ENCODE results near the gene RFX8.

RFX8 gene

DNA sequence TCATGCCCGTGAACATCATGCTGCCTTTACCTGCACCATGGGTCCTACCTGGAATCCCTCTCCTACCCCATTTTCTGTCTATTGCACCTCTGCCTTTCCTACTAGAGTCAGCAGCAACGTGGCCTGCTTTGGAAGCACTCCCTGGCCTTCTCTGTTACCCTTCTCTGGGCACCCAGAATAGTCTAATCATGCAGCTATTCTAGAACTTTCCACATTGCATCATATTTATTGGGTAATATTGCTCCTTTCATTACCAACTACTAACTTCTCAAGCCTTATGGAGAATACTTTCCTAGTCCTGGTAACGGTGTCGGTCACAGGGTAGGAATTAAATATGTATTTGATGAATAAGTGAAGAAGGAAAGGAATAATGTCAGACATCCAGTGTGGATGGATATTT is 54.3 kb downstream of the RFX8 start:
- no peaks in the 10 kb centered on the region for H3K36me3 ChIP-seq (ENCODE audit: control insufficient read depth, low read length)
- no peak overlapping the region for H3K4me2 ChIP-seq (ENCODE audit: low read length)
- H3K27me3 ChIP-seq (ENCODE audit: control insufficient read depth, low read length), result peaks cover 2% of the 10 kb centered on the region; the same call in 1 of the 2 replicates
- no peaks in the 10 kb centered on the region for H3F3A ChIP-seq (ENCODE audit: control insufficient read depth, insufficient read depth)
- no peak for TF ChIP-seq EZH2phosphoT487 (IDR thresholded peaks at IDR 0.05; ENCODE audit: borderline replicate concordance, low read length)
- TF ChIP-seq, protein P1, sequence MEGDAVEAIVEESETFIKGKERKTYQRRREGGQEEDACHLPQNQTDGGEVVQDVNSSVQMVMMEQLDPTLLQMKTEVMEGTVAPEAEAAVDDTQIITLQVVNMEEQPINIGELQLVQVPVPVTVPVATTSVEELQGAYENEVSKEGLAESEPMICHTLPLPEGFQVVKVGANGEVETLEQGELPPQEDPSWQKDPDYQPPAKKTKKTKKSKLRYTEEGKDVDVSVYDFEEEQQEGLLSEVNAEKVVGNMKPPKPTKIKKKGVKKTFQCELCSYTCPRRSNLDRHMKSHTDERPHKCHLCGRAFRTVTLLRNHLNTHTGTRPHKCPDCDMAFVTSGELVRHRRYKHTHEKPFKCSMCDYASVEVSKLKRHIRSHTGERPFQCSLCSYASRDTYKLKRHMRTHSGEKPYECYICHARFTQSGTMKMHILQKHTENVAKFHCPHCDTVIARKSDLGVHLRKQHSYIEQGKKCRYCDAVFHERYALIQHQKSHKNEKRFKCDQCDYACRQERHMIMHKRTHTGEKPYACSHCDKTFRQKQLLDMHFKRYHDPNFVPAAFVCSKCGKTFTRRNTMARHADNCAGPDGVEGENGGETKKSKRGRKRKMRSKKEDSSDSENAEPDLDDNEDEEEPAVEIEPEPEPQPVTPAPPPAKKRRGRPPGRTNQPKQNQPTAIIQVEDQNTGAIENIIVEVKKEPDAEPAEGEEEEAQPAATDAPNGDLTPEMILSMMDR (IDR thresholded peaks at IDR 0.05; ENCODE audit: low read depth, low read length, poor library complexity, severe bottlenecking), result no peak
- no peaks in the 10 kb centered on the region for H4K20me1 ChIP-seq (ENCODE audit: control insufficient read depth, insufficient read depth, low read depth, low read length)
- no peak overlapping the region for H3K27ac ChIP-seq (ENCODE audit: low read depth, low read length)
- H3K9me2 ChIP-seq (replicated peaks; ENCODE audit: control insufficient read depth, low read length), result no peaks in the 10 kb centered on the region
- H3K9me3 ChIP-seq (ENCODE audit: control insufficient read depth, insufficient read depth, low read length), result no peaks in the 10 kb centered on the region
- no peaks in the 10 kb centered on the region for H3K4me1 ChIP-seq (ENCODE audit: control insufficient read depth, low read length)
- no peak overlapping the region for H3K4me3 ChIP-seq (ENCODE audit: low read length)
- no peaks in the 10 kb centered on the region for H3K79me2 ChIP-seq (ENCODE audit: control insufficient read depth, low read length)

DNA sequence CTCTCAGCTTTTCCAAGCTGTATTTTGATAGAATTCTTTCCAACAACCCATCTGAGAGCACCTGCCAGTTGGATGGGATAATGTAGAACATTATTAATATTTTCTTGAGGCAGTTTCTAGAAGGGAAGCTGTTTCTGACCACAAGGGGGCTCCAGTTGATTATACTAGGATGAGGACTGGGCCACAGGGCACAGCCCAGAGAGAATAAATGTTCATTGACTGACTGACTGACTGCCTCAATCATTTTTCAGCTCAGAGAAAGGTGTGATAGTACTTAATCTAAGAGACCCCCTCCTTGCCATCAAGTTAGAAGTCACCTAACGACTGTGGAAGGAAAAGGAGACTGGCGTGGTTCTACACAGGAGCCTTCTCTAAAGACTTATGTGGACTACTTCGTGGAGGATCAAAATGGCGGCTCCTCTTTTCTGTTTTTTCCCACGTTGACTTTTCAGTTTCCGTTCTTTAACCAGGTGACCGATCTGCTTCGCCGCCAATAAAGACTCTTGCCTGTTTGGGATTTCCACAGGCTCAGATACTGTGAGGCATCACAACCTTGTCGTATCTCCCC is 55.7 kb downstream of the RFX8 start:
- H3K27ac ChIP-seq (ENCODE audit: low read depth, low read length), result no peak overlapping the region

DNA sequence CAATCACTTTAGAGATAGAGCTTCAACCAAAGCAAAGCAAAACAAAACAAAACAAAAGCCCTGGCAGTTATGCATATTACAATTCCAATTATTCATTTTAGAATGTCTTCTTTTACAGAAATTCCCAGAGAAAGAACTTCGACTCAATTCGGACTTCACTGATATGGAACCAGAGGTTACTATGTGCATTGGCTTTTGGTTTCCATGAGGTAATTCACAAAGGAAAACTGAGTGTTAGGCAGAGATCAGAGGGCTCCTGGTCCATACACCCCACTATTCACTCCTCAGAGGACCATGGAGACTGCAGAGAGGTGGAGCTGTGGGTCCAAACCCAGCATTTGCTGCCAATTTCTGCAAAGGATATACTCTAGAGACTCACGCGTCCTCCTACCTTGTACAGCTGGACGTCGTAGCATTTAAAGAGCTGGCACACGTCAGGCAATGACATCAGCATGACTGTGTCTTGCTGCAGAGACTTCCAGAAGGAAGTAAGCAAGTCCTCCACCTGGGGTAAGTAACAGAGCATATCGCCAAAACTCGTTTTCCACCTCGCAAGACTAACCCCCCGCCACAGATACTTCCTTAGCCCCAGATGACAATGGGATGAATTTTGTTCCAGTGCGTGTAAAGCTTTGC is 56.3 kb downstream of the RFX8 start:
- Histone ChIP-seq H3K79me2 (ENCODE audit: control insufficient read depth, low read length) (no peaks in the 10 kb centered on the region), H3K4me3 (ENCODE audit: low read length) (no peak overlapping the region), H3K9me2 (replicated peaks; ENCODE audit: control insufficient read depth, low read length) (no peaks in the 10 kb centered on the region), H4K20me1 (ENCODE audit: control insufficient read depth, insufficient read depth, low read depth, low read length) (no peaks in the 10 kb centered on the region), H3K9me3 (ENCODE audit: control insufficient read depth, insufficient read depth, low read length) (no peaks in the 10 kb centered on the region), H3K4me2 (ENCODE audit: low read length) (no peak overlapping the region), H3K36me3 (ENCODE audit: control insufficient read depth, low read length) (no peaks in the 10 kb centered on the region), H3K27ac (ENCODE audit: low read depth, low read length) (no peak overlapping the region), H3K4me1 (ENCODE audit: control insufficient read depth, low read length) (no peaks in the 10 kb centered on the region), H3K27me3 (ENCODE audit: control insufficient read depth, low read length) (peaks cover 2% of the 10 kb centered on the region; the same call in 1 of the 2 replicates), H3F3A (ENCODE audit: control insufficient read depth, insufficient read depth) (no peaks in the 10 kb centered on the region)
- TF ChIP-seq EZH2phosphoT487 (IDR thresholded peaks at IDR 0.05; ENCODE audit: borderline replicate concordance, low read length), result no peak
- TF ChIP-seq, protein P1 (IDR thresholded peaks at IDR 0.05; ENCODE audit: low read depth, low read length, poor library complexity, severe bottlenecking), result no peak

More for the DNA sequence above, 55.7 kb downstream of the RFX8 start:
- peaks cover 2% of the 10 kb centered on the region; the same call in 1 of the 2 replicates for H3K27me3 ChIP-seq (ENCODE audit: control insufficient read depth, low read length)
- H3K9me2 ChIP-seq (replicated peaks; ENCODE audit: control insufficient read depth, low read length), result no peaks in the 10 kb centered on the region
- H3K79me2 ChIP-seq (ENCODE audit: control insufficient read depth, low read length), result no peaks in the 10 kb centered on the region
- H3K4me2 ChIP-seq (ENCODE audit: low read length), result no peak overlapping the region
- no peaks in the 10 kb centered on the region for H4K20me1 ChIP-seq (ENCODE audit: control insufficient read depth, insufficient read depth, low read depth, low read length)
- H3F3A ChIP-seq (ENCODE audit: control insufficient read depth, insufficient read depth), result no peaks in the 10 kb centered on the region
- H3K36me3 ChIP-seq (ENCODE audit: control insufficient read depth, low read length), result no peaks in the 10 kb centered on the region
- no peaks in the 10 kb centered on the region for H3K9me3 ChIP-seq (ENCODE audit: control insufficient read depth, insufficient read depth, low read length)
- H3K4me1 ChIP-seq (ENCODE audit: control insufficient read depth, low read length), result no peaks in the 10 kb centered on the region
- TF ChIP-seq EZH2phosphoT487 (IDR thresholded peaks at IDR 0.05; ENCODE audit: borderline replicate concordance, low read length), result no peak
- TF ChIP-seq, protein P1 (IDR thresholded peaks at IDR 0.05; ENCODE audit: low read depth, low read length, poor library complexity, severe bottlenecking), result peak; percentile 81
- H3K4me3 ChIP-seq (ENCODE audit: low read length), result no peak overlapping the region

Data from DOHH2 (cell line).